ENCODE data around the gene HSD17B8. TPM values are rescaled to one million over a fixed set of nuclear protein-coding genes. Genes with fewer than 3 reads are reported as not detected.

The HSD17B8 gene
- total RNA-seq, 1 experiment from 2014 or later: 4.2 TPM

GRCh38 chr6:33205191-33206026 lies 954 bp downstream of the HSD17B8 start:
- H3K4me1 ChIP-seq (ENCODE audit: insufficient read depth, low read length): peaks cover 54% of the 10 kb centered on the region
- H3K9me3 ChIP-seq (ENCODE audit: low read length): no peaks in the 10 kb centered on the region
- TF ChIP-seq CTCF (conservative IDR thresholded peaks at IDR 0.05; ENCODE audit: low read depth, low read length) (peak; percentile 38), EZH2 (IDR thresholded peaks at IDR 0.05; ENCODE audit: low read length, unreplicated experiment) (no peak)
- POLR2A ChIA-PET (ENCODE audit: unreplicated experiment): interaction anchor here (0.6 kb wide), 1 partner anchor 45 kb away, joined by 4 read pairs; no protein-coding TSS in a partner anchor
- H3K27me3 ChIP-seq (ENCODE audit: low read length): no peaks in the 10 kb centered on the region
- intact Hi-C loops (cut with micrococcal nuclease): loop anchor here (2.0 to 10.0 kb wide), 3 partner anchors 43 to 209 kb away; partner anchors contain the start of genes B3GALT4, CUTA, PHF1 and RPS18
- peaks cover 40% of the 10 kb centered on the region for H3K79me2 ChIP-seq (ENCODE audit: low read length)
- H3K27ac ChIP-seq (ENCODE audit: low read length): peak overlapping the region; percentile 84
- no peak overlapping the region for H2AFZ ChIP-seq (ENCODE audit: low read length)
- peak overlapping the region; percentile 46 for H3K4me3 ChIP-seq (ENCODE audit: low read length)
- ATAC-seq: peak; percentile 41
- no peaks in the 10 kb centered on the region for H3K9me2 ChIP-seq (replicated peaks; ENCODE audit: low read length)
- no peaks in the 10 kb centered on the region for H4K20me1 ChIP-seq (ENCODE audit: low read length)
- H3K9ac ChIP-seq (ENCODE audit: low read length): peak overlapping the region; percentile 55
- CTCF ChIA-PET: interaction anchor here (0.6 kb wide), 1 partner anchor 43 kb away, joined by 3 read pairs; no protein-coding TSS in a partner anchor
- peak overlapping the region; percentile 100 for H3K4me2 ChIP-seq (ENCODE audit: low read length)
- BruUV-seq (replicated peaks): no TSS peak
- DNase-seq: peak; percentile 76
- H3K36me3 ChIP-seq (ENCODE audit: low read depth, low read length): peaks cover 21% of the 10 kb centered on the region
- H3F3A ChIP-seq (ENCODE audit: low read length, unreplicated experiment): no peaks in the 10 kb centered on the region

GRCh38 chr6:33206027-33206863 lies 1.8 kb downstream of the HSD17B8 start:
- TF ChIP-seq CTCF (conservative IDR thresholded peaks at IDR 0.05; ENCODE audit: low read depth, low read length): no peak
- no peak for TF ChIP-seq EZH2phosphoT487 (IDR thresholded peaks at IDR 0.05; ENCODE audit: borderline replicate concordance, low read length)
- no peak for TF ChIP-seq EZH2 (IDR thresholded peaks at IDR 0.05; ENCODE audit: low read length, unreplicated experiment)
- peak overlapping the region; percentile 84 for H3K27ac ChIP-seq (ENCODE audit: low read length)
- no peak for ATAC-seq
- no peaks in the 10 kb centered on the region for H3K27me3 ChIP-seq (ENCODE audit: low read length)
- H2AFZ ChIP-seq (ENCODE audit: low read length): no peak overlapping the region
- H3K79me2 ChIP-seq (ENCODE audit: low read length): peaks cover 33% of the 10 kb centered on the region
- intact Hi-C loops (cut with micrococcal nuclease): loop anchor here (2.0 to 10.0 kb wide), 3 partner anchors 43 to 209 kb away; partner anchors contain the start of genes B3GALT4, CUTA, PHF1 and RPS18
- peaks cover 21% of the 10 kb centered on the region for H3K36me3 ChIP-seq (ENCODE audit: low read depth, low read length)
- H3K4me2 ChIP-seq (ENCODE audit: low read length): peak overlapping the region; percentile 100
- no peaks in the 10 kb centered on the region for H3K9me2 ChIP-seq (replicated peaks; ENCODE audit: low read length)
- H3K9me3 ChIP-seq (ENCODE audit: low read length): no peaks in the 10 kb centered on the region
- no peaks in the 10 kb centered on the region for H4K20me1 ChIP-seq (ENCODE audit: low read length)
- BruUV-seq (replicated peaks): no TSS peak
- H3K4me1 ChIP-seq (ENCODE audit: insufficient read depth, low read length): peaks cover 54% of the 10 kb centered on the region
- CTCF ChIA-PET: interaction anchor here (0.6 kb wide), 1 partner anchor 42 kb away, joined by 3 read pairs; no protein-coding TSS in a partner anchor
- no peak for DNase-seq
- POLR2A ChIA-PET (ENCODE audit: unreplicated experiment): no interaction called here
- peak overlapping the region; percentile 55 for H3K9ac ChIP-seq (ENCODE audit: low read length)
- no peaks in the 10 kb centered on the region for H3F3A ChIP-seq (ENCODE audit: low read length, unreplicated experiment)
- H3K4me3 ChIP-seq (ENCODE audit: low read length): no peak overlapping the region

Data from PC-3 (cell line).